ENCODE measurements around the gene SLC12A9.

The SLC12A9 gene

GRCh38 chr7:100860702-100861615, 8.4 kb downstream of the SLC12A9 start:
- H3K27me3 ChIP-seq (ENCODE audit: control insufficient read depth in 2 of 2, insufficient read depth in 2 of 2, low read length in 2 of 2): no peaks in the 10 kb centered on the region
- peaks cover 4 to 5% of the 10 kb centered on the region in 2 donors for H3K4me1 ChIP-seq (ENCODE audit: control insufficient read depth in 2 of 2, insufficient read depth in 2 of 2, low read length in 2 of 2)
- H3K36me3 ChIP-seq (ENCODE audit: control insufficient read depth in 2 of 2, insufficient read depth in 2 of 2, low read length in 2 of 2): peaks cover 5 to 24% of the 10 kb centered on the region in 2 donors
- no peak overlapping the region for H3K27ac ChIP-seq (ENCODE audit: low read depth in 2 of 2, low read length in 2 of 2)
- no peak overlapping the region for H3K9ac ChIP-seq (ENCODE audit: low read depth in 1 of 2, low read length in 2 of 2)
- H3K4me3 ChIP-seq (ENCODE audit: low read length in 2 of 2): no peak overlapping the region
- H3K9me3 ChIP-seq (ENCODE audit: control insufficient read depth in 2 of 2, low read length in 2 of 2): no peaks in the 10 kb centered on the region

- no peak overlapping the region for H3K4me3 ChIP-seq (ENCODE audit: low read length in 2 of 2)
- H3K9ac ChIP-seq (ENCODE audit: low read depth in 1 of 2, low read length in 2 of 2): no peak overlapping the region
- H3K9me3 ChIP-seq (ENCODE audit: control insufficient read depth in 2 of 2, low read length in 2 of 2): no peaks in the 10 kb centered on the region
- peaks cover 5 to 24% of the 10 kb centered on the region in 2 donors for H3K36me3 ChIP-seq (ENCODE audit: control insufficient read depth in 2 of 2, insufficient read depth in 2 of 2, low read length in 2 of 2)
- peaks cover 8 to 9% of the 10 kb centered on the region in 2 donors for H3K4me1 ChIP-seq (ENCODE audit: control insufficient read depth in 2 of 2, insufficient read depth in 2 of 2, low read length in 2 of 2)
- H3K27ac ChIP-seq (ENCODE audit: low read depth in 2 of 2, low read length in 2 of 2): no peak overlapping the region
- no peaks in the 10 kb centered on the region for H3K27me3 ChIP-seq (ENCODE audit: control insufficient read depth in 2 of 2, insufficient read depth in 2 of 2, low read length in 2 of 2)
These were observed 9.1 kb downstream of the SLC12A9 start for GRCh38 chr7:100861616-100861985.

GRCh38 chr7:100863406-100863950, 11.0 kb downstream of the SLC12A9 start:
- Histone ChIP-seq H3K4me3 (ENCODE audit: low read length in 2 of 2) (no peak overlapping the region), H3K27ac (ENCODE audit: low read depth in 2 of 2, low read length in 2 of 2) (no peak overlapping the region), H3K9me3 (ENCODE audit: control insufficient read depth in 2 of 2, low read length in 2 of 2) (no peaks in the 10 kb centered on the region), H3K4me1 (ENCODE audit: control insufficient read depth in 2 of 2, insufficient read depth in 2 of 2, low read length in 2 of 2) (peaks cover 17 to 18% of the 10 kb centered on the region in 2 donors), H3K36me3 (ENCODE audit: control insufficient read depth in 2 of 2, insufficient read depth in 2 of 2, low read length in 2 of 2) (peaks cover 5 to 22% of the 10 kb centered on the region in 2 donors), H3K9ac (ENCODE audit: low read depth in 1 of 2, low read length in 2 of 2) (no peak overlapping the region), H3K27me3 (ENCODE audit: control insufficient read depth in 2 of 2, insufficient read depth in 2 of 2, low read length in 2 of 2) (no peaks in the 10 kb centered on the region)

GRCh38 chr7:100864263-100864845, 11.8 kb downstream of the SLC12A9 start:
- Histone ChIP-seq H3K27me3 (ENCODE audit: control insufficient read depth in 2 of 2, insufficient read depth in 2 of 2, low read length in 2 of 2) (no peaks in the 10 kb centered on the region), H3K9me3 (ENCODE audit: control insufficient read depth in 2 of 2, low read length in 2 of 2) (no peaks in the 10 kb centered on the region), H3K36me3 (ENCODE audit: control insufficient read depth in 2 of 2, insufficient read depth in 2 of 2, low read length in 2 of 2) (peaks cover 5 to 22% of the 10 kb centered on the region in 2 donors), H3K4me1 (ENCODE audit: control insufficient read depth in 2 of 2, insufficient read depth in 2 of 2, low read length in 2 of 2) (peaks cover 17 to 18% of the 10 kb centered on the region in 2 donors), H3K4me3 (ENCODE audit: low read length in 2 of 2) (no peak overlapping the region), H3K9ac (ENCODE audit: low read depth in 1 of 2, low read length in 2 of 2) (no peak overlapping the region), H3K27ac (ENCODE audit: low read depth in 2 of 2, low read length in 2 of 2) (no peak overlapping the region)

GRCh38 chr7:100865372-100865911, 12.9 kb downstream of the SLC12A9 start:
- peaks cover 2 to 15% of the 10 kb centered on the region in 2 donors for H3K36me3 ChIP-seq (ENCODE audit: control insufficient read depth in 2 of 2, insufficient read depth in 2 of 2, low read length in 2 of 2)
- H3K4me1 ChIP-seq (ENCODE audit: control insufficient read depth in 2 of 2, insufficient read depth in 2 of 2, low read length in 2 of 2): peaks cover 17 to 18% of the 10 kb centered on the region in 2 donors
- no peaks in the 10 kb centered on the region for H3K9me3 ChIP-seq (ENCODE audit: control insufficient read depth in 2 of 2, low read length in 2 of 2)
- H3K9ac ChIP-seq (ENCODE audit: low read depth in 1 of 2, low read length in 2 of 2): peak overlapping the region in 1 of 2 donors; percentile 88
- H3K27ac ChIP-seq (ENCODE audit: low read depth in 2 of 2, low read length in 2 of 2): peak overlapping the region; percentile 78 to 91
- no peaks in the 10 kb centered on the region for H3K27me3 ChIP-seq (ENCODE audit: control insufficient read depth in 2 of 2, insufficient read depth in 2 of 2, low read length in 2 of 2)
- peak overlapping the region; percentile 69 to 76 for H3K4me3 ChIP-seq (ENCODE audit: low read length in 2 of 2)

- H3K27me3 ChIP-seq (ENCODE audit: control insufficient read depth in 2 of 2, insufficient read depth in 2 of 2, low read length in 2 of 2): no peaks in the 10 kb centered on the region
These were observed 13.6 kb downstream of the SLC12A9 start for GRCh38 chr7:100865938-100866728.

GRCh38 chr7:100866729-100867039, 14.2 kb downstream of the SLC12A9 start:
- Histone ChIP-seq H3K9ac (ENCODE audit: low read depth in 1 of 2, low read length in 2 of 2) (peak overlapping the region; percentile 81 to 88), H3K36me3 (ENCODE audit: control insufficient read depth in 2 of 2, insufficient read depth in 2 of 2, low read length in 2 of 2) (peaks cover 11 to 13% of the 10 kb centered on the region in 2 donors), H3K27ac (ENCODE audit: low read depth in 2 of 2, low read length in 2 of 2) (peak overlapping the region; percentile 78 to 91), H3K27me3 (ENCODE audit: control insufficient read depth in 2 of 2, insufficient read depth in 2 of 2, low read length in 2 of 2) (no peaks in the 10 kb centered on the region), H3K4me3 (ENCODE audit: low read length in 2 of 2) (peak overlapping the region; percentile 69 to 76), H3K4me1 (ENCODE audit: control insufficient read depth in 2 of 2, insufficient read depth in 2 of 2, low read length in 2 of 2) (peaks cover 17 to 18% of the 10 kb centered on the region in 2 donors), H3K9me3 (ENCODE audit: control insufficient read depth in 2 of 2, low read length in 2 of 2) (no peaks in the 10 kb centered on the region)

More at GRCh38 chr7:100865938-100866728, 13.6 kb downstream of the SLC12A9 start:
- Histone ChIP-seq H3K9me3 (ENCODE audit: control insufficient read depth in 2 of 2, low read length in 2 of 2) (no peaks in the 10 kb centered on the region), H3K9ac (ENCODE audit: low read depth in 1 of 2, low read length in 2 of 2) (peak overlapping the region; percentile 81 to 88), H3K4me3 (ENCODE audit: low read length in 2 of 2) (peak overlapping the region; percentile 69 to 76), H3K27ac (ENCODE audit: low read depth in 2 of 2, low read length in 2 of 2) (peak overlapping the region; percentile 78 to 91), H3K4me1 (ENCODE audit: control insufficient read depth in 2 of 2, insufficient read depth in 2 of 2, low read length in 2 of 2) (peaks cover 17 to 18% of the 10 kb centered on the region in 2 donors), H3K36me3 (ENCODE audit: control insufficient read depth in 2 of 2, insufficient read depth in 2 of 2, low read length in 2 of 2) (peaks cover 6 to 13% of the 10 kb centered on the region in 2 donors)

- H3K27ac ChIP-seq (ENCODE audit: low read depth in 2 of 2, low read length in 2 of 2): peak within 1 kb of the TSS; percentile 78 to 91
- peak within 1 kb of the TSS; percentile 69 to 76 for H3K4me3 ChIP-seq (ENCODE audit: low read length in 2 of 2)
- no peaks in the 10 kb centered on the region for H3K27me3 ChIP-seq (ENCODE audit: control insufficient read depth in 2 of 2, insufficient read depth in 2 of 2, low read length in 2 of 2)
- H3K9ac ChIP-seq (ENCODE audit: low read depth in 1 of 2, low read length in 2 of 2): peak within 1 kb of the TSS; percentile 81 to 88
- no peaks in the 10 kb centered on the region for H3K9me3 ChIP-seq (ENCODE audit: control insufficient read depth in 2 of 2, low read length in 2 of 2)
- H3K4me1 ChIP-seq (ENCODE audit: control insufficient read depth in 2 of 2, insufficient read depth in 2 of 2, low read length in 2 of 2): peaks cover 17 to 18% of the 10 kb centered on the region in 2 donors
- peaks cover 12 to 14% of the 10 kb centered on the region in 2 donors for H3K36me3 ChIP-seq (ENCODE audit: control insufficient read depth in 2 of 2, insufficient read depth in 2 of 2, low read length in 2 of 2)
These were observed 14.7 kb downstream of the SLC12A9 start, which contains the start of gene TRIP6 for GRCh38 chr7:100867040-100867775. TSS of gene TRIP6 (plus strand) at chr7:100867387. CDS start at chr7:100867498, 111 bp downstream.

Measured in mucosa of rectum (tissue), 2 donors.